Measurements from ENCODE around the gene VIPR1.

VIPR1 gene

GRCh38 chr3:42500091-42500490, 2.4 kb upstream of the VIPR1 start:
- H3K4me3 ChIP-seq: no peak overlapping the region
- H3K9me3 ChIP-seq: no peaks in the 10 kb centered on the region
- H3K4me1 ChIP-seq: peaks cover 4% of the 10 kb centered on the region; the same call in 1 of the 2 replicates
- in situ Hi-C loops (cut with MboI; ENCODE audit: low sequenced_read_pairs): no loop called here
- no peaks in the 10 kb centered on the region for H3K36me3 ChIP-seq (replicated peaks)
- H3K27me3 ChIP-seq (ENCODE audit: low read depth): peaks cover 32% of the 10 kb centered on the region
- DNase-seq (ENCODE audit: low spot score in 2 of 2): no peak

- Histone ChIP-seq H3K9me3 (no peaks in the 10 kb centered on the region), H3K4me1 (peaks cover 4% of the 10 kb centered on the region; the same call in 1 of the 2 replicates), H3K36me3 (replicated peaks) (no peaks in the 10 kb centered on the region), H3K27me3 (ENCODE audit: low read depth) (peaks cover 32% of the 10 kb centered on the region), H3K4me3 (no peak overlapping the region)
- no peak for DNase-seq (ENCODE audit: low spot score in 2 of 2)
- in situ Hi-C loops (cut with MboI; ENCODE audit: low sequenced_read_pairs): no loop called here
These were observed 1.5 kb upstream of the VIPR1 start for GRCh38 chr3:42500909-42501308.

DNA sequence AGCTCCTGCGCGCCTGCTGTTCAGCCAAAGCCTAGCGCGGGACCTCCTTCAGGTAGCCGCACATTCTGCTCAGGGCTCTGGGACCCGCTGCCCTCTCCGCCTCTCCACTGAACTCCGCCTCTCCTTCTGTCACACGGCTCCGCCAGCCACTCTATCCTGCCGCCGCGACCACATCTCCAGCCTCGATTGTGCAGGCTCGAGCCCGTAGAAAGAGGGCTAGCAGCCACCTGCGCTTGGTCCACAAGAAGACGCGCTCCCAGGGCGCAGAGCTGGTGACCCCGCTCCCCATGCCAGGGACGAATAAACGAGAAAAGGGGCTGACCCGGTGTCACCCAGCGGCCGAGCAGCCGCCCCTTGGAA, 1.1 kb upstream of the VIPR1 start:
- peaks cover 32% of the 10 kb centered on the region for H3K27me3 ChIP-seq (ENCODE audit: low read depth)
- no peaks in the 10 kb centered on the region for H3K36me3 ChIP-seq (replicated peaks)
- peaks cover 4% of the 10 kb centered on the region; the same call in 1 of the 2 replicates for H3K4me1 ChIP-seq
- H3K4me3 ChIP-seq: no peak overlapping the region
- no peaks in the 10 kb centered on the region for H3K9me3 ChIP-seq
- in situ Hi-C loops (cut with MboI; ENCODE audit: low sequenced_read_pairs): no loop called here
- DNase-seq (ENCODE audit: low spot score in 2 of 2): peak in 1 of 2 experiments; percentile 20

- Histone ChIP-seq H3K27me3 (ENCODE audit: low read depth) (peaks cover 32% of the 10 kb centered on the region), H3K9me3 (no peaks in the 10 kb centered on the region), H3K4me1 (peaks cover 4% of the 10 kb centered on the region; the same call in 1 of the 2 replicates), H3K4me3 (peak overlapping the region; percentile 20), H3K36me3 (replicated peaks) (no peaks in the 10 kb centered on the region)
- in situ Hi-C loops (cut with MboI; ENCODE audit: low sequenced_read_pairs): no loop called here
- peak in 1 of 2 experiments; percentile 55 for DNase-seq (ENCODE audit: low spot score in 2 of 2)
These were observed 588 bp upstream of the VIPR1 start for GRCh38 chr3:42501681-42502428.

- peaks cover 4% of the 10 kb centered on the region; the same call in 1 of the 2 replicates for H3K4me1 ChIP-seq
These were observed 945 bp downstream of the VIPR1 start for GRCh38 chr3:42503251-42503924.

DNA sequence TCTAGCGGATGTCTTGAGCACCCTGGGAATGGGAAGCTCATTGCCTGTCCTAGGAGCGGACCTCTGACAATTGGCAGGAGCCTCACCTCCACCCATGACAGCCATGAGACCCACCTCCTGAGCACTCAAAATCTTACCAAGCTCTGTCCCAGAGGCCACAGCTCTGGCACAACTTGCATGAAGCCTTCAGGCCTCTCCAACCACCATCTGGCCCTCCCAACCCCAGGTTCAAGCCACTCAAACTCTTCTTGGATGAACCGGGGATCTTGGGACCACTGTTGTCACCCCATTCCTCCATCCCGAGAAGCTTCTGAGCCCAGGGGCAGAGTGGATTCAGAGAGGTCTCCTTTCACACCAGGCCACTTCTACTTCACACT, 1.5 kb downstream of the VIPR1 start:
- in situ Hi-C loops (cut with MboI; ENCODE audit: low sequenced_read_pairs): no loop called here
- H3K9me3 ChIP-seq: no peaks in the 10 kb centered on the region
- H3K4me1 ChIP-seq: peaks cover 4% of the 10 kb centered on the region; the same call in 1 of the 2 replicates
- DNase-seq (ENCODE audit: low spot score in 2 of 2): peak in 1 of 2 experiments; percentile 4
- H3K27me3 ChIP-seq (ENCODE audit: low read depth): peaks cover 41% of the 10 kb centered on the region
- no peak overlapping the region for H3K4me3 ChIP-seq
- no peaks in the 10 kb centered on the region for H3K36me3 ChIP-seq (replicated peaks)

More at GRCh38 chr3:42503251-42503924, 945 bp downstream of the VIPR1 start:
- no peaks in the 10 kb centered on the region for H3K36me3 ChIP-seq (replicated peaks)
- DNase-seq (ENCODE audit: low spot score in 2 of 2): peak in 1 of 2 experiments; percentile 3
- H3K4me3 ChIP-seq: no peak overlapping the region
- in situ Hi-C loops (cut with MboI; ENCODE audit: low sequenced_read_pairs): no loop called here
- no peaks in the 10 kb centered on the region for H3K9me3 ChIP-seq
- H3K27me3 ChIP-seq (ENCODE audit: low read depth): peaks cover 43% of the 10 kb centered on the region

GRCh38 chr3:42504334-42505127, 2.1 kb downstream of the VIPR1 start:
- Histone ChIP-seq H3K9me3 (no peaks in the 10 kb centered on the region), H3K27me3 (ENCODE audit: low read depth) (peaks cover 37% of the 10 kb centered on the region), H3K4me3 (no peak overlapping the region), H3K36me3 (replicated peaks) (no peaks in the 10 kb centered on the region), H3K4me1 (peaks cover 4% of the 10 kb centered on the region; the same call in 1 of the 2 replicates)
- in situ Hi-C loops (cut with MboI; ENCODE audit: low sequenced_read_pairs): no loop called here
- no peak for DNase-seq (ENCODE audit: low spot score in 2 of 2)

GRCh38 chr3:42505128-42505848, 2.8 kb downstream of the VIPR1 start:
- no peaks in the 10 kb centered on the region for H3K36me3 ChIP-seq (replicated peaks)
- DNase-seq (ENCODE audit: low spot score in 2 of 2): peak in 1 of 2 experiments; percentile 4
- in situ Hi-C loops (cut with MboI; ENCODE audit: low sequenced_read_pairs): no loop called here
- H3K4me1 ChIP-seq: peaks cover 4% of the 10 kb centered on the region; the same call in 1 of the 2 replicates
- peaks cover 33% of the 10 kb centered on the region for H3K27me3 ChIP-seq (ENCODE audit: low read depth)
- H3K4me3 ChIP-seq: no peak overlapping the region
- H3K9me3 ChIP-seq: no peaks in the 10 kb centered on the region

GRCh38 chr3:42505849-42506410, 3.5 kb downstream of the VIPR1 start:
- in situ Hi-C loops (cut with MboI; ENCODE audit: low sequenced_read_pairs): no loop called here
- peaks cover 26% of the 10 kb centered on the region for H3K27me3 ChIP-seq (ENCODE audit: low read depth)
- no peaks in the 10 kb centered on the region for H3K36me3 ChIP-seq (replicated peaks)
- H3K4me1 ChIP-seq: peaks cover 4% of the 10 kb centered on the region; the same call in 1 of the 2 replicates
- DNase-seq (ENCODE audit: low spot score in 2 of 2): peak in 1 of 2 experiments; percentile 5
- H3K9me3 ChIP-seq: no peaks in the 10 kb centered on the region
- no peak overlapping the region for H3K4me3 ChIP-seq

DNA sequence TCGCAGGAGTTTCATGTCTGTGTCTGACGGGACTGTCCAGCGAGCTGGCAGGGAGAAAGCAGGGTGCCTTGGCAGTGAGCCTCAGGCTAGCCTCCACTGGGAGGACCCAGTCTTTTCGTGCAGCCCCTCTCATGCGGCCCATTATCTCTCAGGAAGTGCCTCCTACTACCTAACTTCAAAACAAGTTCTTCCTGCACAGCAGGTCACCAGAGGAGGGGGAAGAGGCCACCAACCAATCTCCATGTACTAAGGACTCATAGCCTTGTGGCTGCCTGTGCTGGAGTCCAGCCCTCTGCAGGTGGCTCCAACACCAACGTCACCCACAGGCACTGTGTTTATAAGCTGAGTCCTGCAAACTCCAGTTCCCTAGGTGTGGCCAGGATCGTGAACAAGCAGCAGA, 4.8 kb downstream of the VIPR1 start:
- H3K4me1 ChIP-seq: no peaks in the 10 kb centered on the region

DNA sequence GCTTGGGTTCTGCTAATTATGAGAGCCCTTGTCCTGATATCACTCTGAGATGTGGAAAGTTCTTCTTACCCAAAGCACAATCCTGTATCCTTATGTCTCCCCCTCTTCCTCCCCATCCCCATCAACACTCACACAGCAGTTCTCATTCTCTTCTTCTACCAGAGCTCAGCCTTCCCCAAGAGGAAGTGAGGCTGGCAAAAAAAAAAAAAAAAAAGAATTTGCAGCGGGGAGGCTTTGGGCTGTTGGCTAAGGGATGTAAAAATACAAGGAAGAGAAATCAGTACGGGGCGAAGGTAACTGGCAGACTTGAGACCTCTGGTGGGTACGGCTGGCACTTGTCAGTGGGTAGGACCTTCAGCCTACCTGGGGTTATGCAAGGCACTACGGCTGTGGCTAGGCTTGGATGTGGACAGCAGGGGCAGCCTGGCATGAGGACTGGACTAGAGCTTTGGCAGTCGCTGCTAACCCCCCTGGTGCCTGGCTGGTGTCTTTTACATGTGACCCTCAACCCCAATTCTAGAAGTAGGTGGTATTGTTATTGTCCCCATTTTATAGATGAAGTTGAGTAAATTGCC, 5.4 kb downstream of the VIPR1 start:
- no peak for DNase-seq (ENCODE audit: low spot score in 2 of 2)
- no peak overlapping the region for H3K4me3 ChIP-seq
- H3K9me3 ChIP-seq: no peaks in the 10 kb centered on the region
- in situ Hi-C loops (cut with MboI; ENCODE audit: low sequenced_read_pairs): no loop called here
- H3K36me3 ChIP-seq (replicated peaks): no peaks in the 10 kb centered on the region
- peaks cover 13% of the 10 kb centered on the region; the same call in 1 of the 2 replicates for H3K27me3 ChIP-seq (ENCODE audit: low read depth)
- H3K4me1 ChIP-seq: no peaks in the 10 kb centered on the region

More for the DNA sequence above, 4.8 kb downstream of the VIPR1 start:
- Histone ChIP-seq H3K4me3 (no peak overlapping the region), H3K27me3 (ENCODE audit: low read depth) (peaks cover 13% of the 10 kb centered on the region; the same call in 1 of the 2 replicates), H3K9me3 (no peaks in the 10 kb centered on the region), H3K36me3 (replicated peaks) (no peaks in the 10 kb centered on the region)
- in situ Hi-C loops (cut with MboI; ENCODE audit: low sequenced_read_pairs): no loop called here
- DNase-seq (ENCODE audit: low spot score in 2 of 2): no peak

GRCh38 chr3:42508562-42508961, 6.1 kb downstream of the VIPR1 start:
- Histone ChIP-seq H3K9me3 (no peaks in the 10 kb centered on the region), H3K4me1 (no peaks in the 10 kb centered on the region), H3K4me3 (no peak overlapping the region), H3K36me3 (replicated peaks) (no peaks in the 10 kb centered on the region), H3K27me3 (ENCODE audit: low read depth) (peaks cover 13% of the 10 kb centered on the region; the same call in 1 of the 2 replicates)
- in situ Hi-C loops (cut with MboI; ENCODE audit: low sequenced_read_pairs): no loop called here
- DNase-seq (ENCODE audit: low spot score in 2 of 2): no peak

Measured in HAP-1 (cell line).